HepG2 (cell line): ENCODE data around the gene AHNAK. TPM values are rescaled to one million over a fixed set of nuclear protein-coding genes. Genes with fewer than 3 reads are reported as not detected.

ENCODE experiments used
- ATM ChIP-seq: fragments of 450-650 bp; IDR thresholded peaks from 2 replicates; pipeline ENCODE4 v1.7.1; 2017; ENCODE audit warnings: mild to moderate bottlenecking, borderline replicate concordance
- CBX2 ChIP-seq, 2 experiments: fragments of 200-600 bp in 1 of 2; sonication (generic); formaldehyde crosslinking in 1 of 2; IDR thresholded peaks; 2 replicates each; pipeline versions ENCODE4 v1.7.0 to v1.8.1; 2018 to 2022; ENCODE audit warnings: low read depth in 2 of 2, low read length in 1 of 2, mild to moderate bottlenecking in 1 of 2, missing genetic modification reagents in 1 of 2
- CCAR2 ChIP-seq: fragments of 200-400 bp; formaldehyde crosslinking; optimal IDR thresholded peaks from 2 replicates; pipeline ENCODE3; 2018; ENCODE audit warnings: low read depth, mild to moderate bottlenecking, low read length, moderate library complexity
- CREB1 ChIP-seq, 2 experiments: fragments of 450-650 bp in 1 of 2; IDR thresholded peaks; 2 replicates each; pipeline ENCODE4 v1.6.1; 2016 to 2017; ENCODE audit warnings: control low read depth in 1 of 2, mild to moderate bottlenecking in 1 of 2, missing compliant biosample characterization in 1 of 2, missing genetic modification characterization in 1 of 2
- DDIT3 ChIP-seq: sonication (generic); formaldehyde crosslinking; IDR thresholded peaks from 2 replicates; pipeline ENCODE4 v1.4.0; 2020; ENCODE audit warnings: mild to moderate bottlenecking, missing genetic modification reagents
- ERF ChIP-seq: IDR thresholded peaks from 2 replicates; pipeline ENCODE4 v1.6.1; 2018; ENCODE audit warnings: missing biosample characterization, missing genetic modification reagents
- FOSL1 ChIP-seq: sonication (generic); formaldehyde crosslinking; IDR thresholded peaks from 2 replicates; pipeline ENCODE4 v1.9.0; 2021; ENCODE audit warnings: missing genetic modification reagents, borderline replicate concordance
- GLMP ChIP-seq: sonication (generic); formaldehyde crosslinking; IDR thresholded peaks from 2 replicates; pipeline ENCODE4 v1.9.0; 2021; ENCODE audit warnings: missing genetic modification reagents, mild to moderate bottlenecking, borderline replicate concordance
- HOMEZ ChIP-seq: IDR thresholded peaks from 2 replicates; pipeline ENCODE4 v1.6.1; 2016; ENCODE audit warnings: low read depth
- MAF1 ChIP-seq: sonication (generic); formaldehyde crosslinking; IDR thresholded peaks from 2 replicates; pipeline ENCODE4 v1.5.0; 2020; ENCODE audit warnings: missing genetic modification reagents, borderline replicate concordance
- MLLT10 ChIP-seq: sonication (generic); formaldehyde crosslinking; IDR thresholded peaks from 2 replicates; pipeline ENCODE4 v1.4.0; 2020; ENCODE audit warnings: missing genetic modification reagents
- MXD3 ChIP-seq: IDR thresholded peaks from 2 replicates; pipeline ENCODE4 v1.6.1; 2016; ENCODE audit warnings: mild to moderate bottlenecking, missing biosample characterization, missing genetic modification reagents
- NFKB2 ChIP-seq: sonication (generic); formaldehyde crosslinking; IDR thresholded peaks from 2 replicates; pipeline ENCODE4 v1.4.0; 2020; ENCODE audit warnings: missing genetic modification reagents, borderline replicate concordance
- NRL ChIP-seq: sonication (generic); formaldehyde crosslinking; IDR thresholded peaks from 2 replicates; pipeline ENCODE4 v1.5.0; 2020; ENCODE audit warnings: missing genetic modification reagents, mild to moderate bottlenecking, moderate library complexity, borderline replicate concordance
- POLR2AphosphoS2 ChIP-seq: IDR thresholded peaks from 2 replicates; pipeline ENCODE4 v1.6.1; 2011; ENCODE audit warnings: low read depth, low read length, improper control_type of control experiment
- RELA ChIP-seq: sonication (generic); formaldehyde crosslinking; IDR thresholded peaks from 2 replicates; pipeline ENCODE4 v1.4.0; 2020; ENCODE audit warnings: missing genetic modification reagents
- SALL1 ChIP-seq: sonication (generic); formaldehyde crosslinking; IDR thresholded peaks from 2 replicates; pipeline ENCODE4 v1.8.0; 2022; ENCODE audit warnings: mild to moderate bottlenecking, missing genetic modification reagents
- SIX4 ChIP-seq: sonication (generic); formaldehyde crosslinking; IDR thresholded peaks from 2 replicates; pipeline ENCODE4 v1.4.0; 2020; ENCODE audit warnings: missing genetic modification reagents
- SPEN ChIP-seq: sonication (generic); formaldehyde crosslinking; IDR thresholded peaks from 2 replicates; pipeline ENCODE4 v1.5.1; 2020; ENCODE audit warnings: low read depth, mild to moderate bottlenecking, missing genetic modification reagents
- TARDBP ChIP-seq: sonication (generic); formaldehyde crosslinking; IDR thresholded peaks from 2 replicates; pipeline ENCODE4 v1.8.0; 2022; ENCODE audit warnings: mild to moderate bottlenecking, missing genetic modification reagents
- TCF7L2 ChIP-seq: IDR thresholded peaks from 2 replicates; pipeline ENCODE4 v1.6.1; 2011; ENCODE audit warnings: mild to moderate bottlenecking, low read depth, low read length, moderate library complexity
- ZNF124 ChIP-seq: sonication (generic); formaldehyde crosslinking; IDR thresholded peaks from 2 replicates; pipeline ENCODE4 v1.4.0; 2020; ENCODE audit warnings: missing genetic modification reagents
- ZNF547 ChIP-seq: sonication (generic); formaldehyde crosslinking; IDR thresholded peaks from 2 replicates; pipeline ENCODE4 v1.5.1; 2020; ENCODE audit warnings: mild to moderate bottlenecking, missing genetic modification reagents
- ZNF678 ChIP-seq: sonication (generic); formaldehyde crosslinking; IDR thresholded peaks from 2 replicates; pipeline ENCODE4 v1.4.0; 2020; ENCODE audit warnings: mild to moderate bottlenecking, missing genetic modification reagents
- ZNF772 ChIP-seq: sonication (generic); formaldehyde crosslinking; IDR thresholded peaks from 2 replicates; pipeline ENCODE4 v1.5.0; 2020; ENCODE audit warnings: mild to moderate bottlenecking, missing genetic modification reagents
- ZNF792 ChIP-seq: IDR thresholded peaks from 2 replicates; pipeline ENCODE4 v1.6.1; 2016
- ZNF83 ChIP-seq: sonication (generic); formaldehyde crosslinking; IDR thresholded peaks from 2 replicates; pipeline ENCODE4 v1.4.0; 2020; ENCODE audit warnings: missing genetic modification reagents, mild to moderate bottlenecking, borderline replicate concordance
- polyA plus RNA-seq, 8 experiments: library from polyadenylated mRNA; depleted of rRNA in 3 of 8; stranded (reverse) in 7 of 8; unstranded in 1 of 8; fragments of >200 nt; fragmentation: Illumina TruSeq in 4 of 8; extraction: Trizol in 4 of 8; gene quantifications; 2 replicates each; pipeline versions ENCODE4 v1.2.1 to v1.2.3, GENCODE V29; 2011 to 2016; ENCODE audit warnings: low read depth in 4 of 8, missing spikeins in 1 of 8, mixed read lengths in 1 of 8; ENCODE audit not compliant: insufficient read depth in 1 of 8
- total RNA-seq, 5 experiments: library from RNA; depleted of rRNA; stranded (reverse); fragments of >200 nt; fragmentation: Illumina TruSeq; extraction: Trizol; gene quantifications; 2 replicates each; pipeline ENCODE4 v1.2.3, GENCODE V29; 2016; ENCODE audit warnings: low read depth in 1 of 5

Gene AHNAK
- total and polyA plus RNA-seq, 2 of the 13 experiments (the other 11 are each of a cell fraction or from before 2014, with no cell fraction given): 23.4 to 25.0 TPM

GRCh38 chr11:62501432-62501891, 45.1 kb downstream of the AHNAK start (continued):
- TF ChIP-seq SIX4 (CRISPR knock-in tag) (no peak), POLR2AphosphoS2 (no peak), ZNF792 (CRISPR knock-in tag) (peak; percentile 18; the same call in 1 of the 2 replicates), MAF1 (no peak), NFKB2 (CRISPR knock-in tag) (no peak; the same call in 1 of the 2 replicates), ATM (no peak), ERF (CRISPR knock-in tag) (0 out of 2 replicates have a peak, but pooled peaks have one; percentile 4), MXD3 (CRISPR knock-in tag) (no peak), ZNF772 (CRISPR knock-in tag) (no peak), SALL1 (peak; percentile 61), FOSL1 (CRISPR knock-in tag) (no peak), GLMP (CRISPR knock-in tag) (no peak), NRL (no peak), MLLT10 (CRISPR knock-in tag) (no peak), DDIT3 (no peak), RELA (CRISPR knock-in tag) (no peak), ZNF678 (CRISPR knock-in tag) (no peak), TARDBP (CRISPR knock-in tag) (0 out of 2 replicates have a peak, but pooled peaks have one; percentile 26), CREB1 (IDR thresholded peaks at IDR 0.05) (no peak), CREB1 (CRISPR knock-in tag; IDR thresholded peaks at IDR 0.05) (no peak), ZNF547 (CRISPR knock-in tag) (no peak), SPEN (no peak), CCAR2 (no peak), ZNF124 (CRISPR knock-in tag) (no peak), TCF7L2 (no peak), CBX2 (IDR thresholded peaks at IDR 0.05; ENCODE audit: low read depth, low read length) (no peak), CBX2 (CRISPR knock-in tag; IDR thresholded peaks at IDR 0.05; ENCODE audit: low read depth) (no peak), ZNF83 (CRISPR knock-in tag) (no peak), HOMEZ (CRISPR knock-in tag) (no peak)
